Measurements from ENCODE around the gene PLEKHA6. TPM values are rescaled to one million over a fixed set of nuclear protein-coding genes. Genes with fewer than 3 reads are reported as not detected.
A peak's percentile ranks its signal among the peaks of the same experiment; 100 is the strongest.

Gene PLEKHA6
- total RNA-seq, 1 donor from 2014 or later, result 4.9 TPM

DNA sequence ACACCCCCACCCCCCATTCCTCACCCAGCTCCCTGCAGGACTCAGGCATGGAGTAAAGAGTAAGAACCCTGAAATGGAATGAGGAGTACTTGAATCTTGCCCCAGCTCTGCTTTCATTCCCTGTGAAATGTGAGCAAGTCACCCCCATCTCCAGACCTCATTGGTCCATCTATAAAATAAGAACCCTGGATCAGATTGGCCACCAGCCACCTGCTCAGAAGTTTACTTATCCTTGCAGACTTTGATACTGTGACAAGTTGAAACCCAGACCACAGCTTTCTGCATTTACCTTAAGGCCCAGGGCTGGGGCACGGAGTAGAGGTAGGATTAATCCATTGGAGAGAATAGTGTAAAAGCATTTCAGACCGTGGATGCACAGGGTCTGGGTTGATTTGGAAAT is 165.6 kb downstream of the PLEKHA6 start:
- H3K27me3 ChIP-seq, result no peaks in the 10 kb centered on the region
- TF ChIP-seq, protein P1, sequence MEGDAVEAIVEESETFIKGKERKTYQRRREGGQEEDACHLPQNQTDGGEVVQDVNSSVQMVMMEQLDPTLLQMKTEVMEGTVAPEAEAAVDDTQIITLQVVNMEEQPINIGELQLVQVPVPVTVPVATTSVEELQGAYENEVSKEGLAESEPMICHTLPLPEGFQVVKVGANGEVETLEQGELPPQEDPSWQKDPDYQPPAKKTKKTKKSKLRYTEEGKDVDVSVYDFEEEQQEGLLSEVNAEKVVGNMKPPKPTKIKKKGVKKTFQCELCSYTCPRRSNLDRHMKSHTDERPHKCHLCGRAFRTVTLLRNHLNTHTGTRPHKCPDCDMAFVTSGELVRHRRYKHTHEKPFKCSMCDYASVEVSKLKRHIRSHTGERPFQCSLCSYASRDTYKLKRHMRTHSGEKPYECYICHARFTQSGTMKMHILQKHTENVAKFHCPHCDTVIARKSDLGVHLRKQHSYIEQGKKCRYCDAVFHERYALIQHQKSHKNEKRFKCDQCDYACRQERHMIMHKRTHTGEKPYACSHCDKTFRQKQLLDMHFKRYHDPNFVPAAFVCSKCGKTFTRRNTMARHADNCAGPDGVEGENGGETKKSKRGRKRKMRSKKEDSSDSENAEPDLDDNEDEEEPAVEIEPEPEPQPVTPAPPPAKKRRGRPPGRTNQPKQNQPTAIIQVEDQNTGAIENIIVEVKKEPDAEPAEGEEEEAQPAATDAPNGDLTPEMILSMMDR (IDR thresholded peaks at IDR 0.05), result no peak
- H3K4me3 ChIP-seq, result no peak overlapping the region
- H3K36me3 ChIP-seq, result no peaks in the 10 kb centered on the region
- no peak for DNase-seq (ENCODE audit: low spot score in 2 of 2)
- intact Hi-C loops (cut with DNase I), result no loop called here
- H3K27ac ChIP-seq, result no peak overlapping the region
- no peaks in the 10 kb centered on the region for H3K9me3 ChIP-seq
- H3K4me1 ChIP-seq, result no peaks in the 10 kb centered on the region

DNA sequence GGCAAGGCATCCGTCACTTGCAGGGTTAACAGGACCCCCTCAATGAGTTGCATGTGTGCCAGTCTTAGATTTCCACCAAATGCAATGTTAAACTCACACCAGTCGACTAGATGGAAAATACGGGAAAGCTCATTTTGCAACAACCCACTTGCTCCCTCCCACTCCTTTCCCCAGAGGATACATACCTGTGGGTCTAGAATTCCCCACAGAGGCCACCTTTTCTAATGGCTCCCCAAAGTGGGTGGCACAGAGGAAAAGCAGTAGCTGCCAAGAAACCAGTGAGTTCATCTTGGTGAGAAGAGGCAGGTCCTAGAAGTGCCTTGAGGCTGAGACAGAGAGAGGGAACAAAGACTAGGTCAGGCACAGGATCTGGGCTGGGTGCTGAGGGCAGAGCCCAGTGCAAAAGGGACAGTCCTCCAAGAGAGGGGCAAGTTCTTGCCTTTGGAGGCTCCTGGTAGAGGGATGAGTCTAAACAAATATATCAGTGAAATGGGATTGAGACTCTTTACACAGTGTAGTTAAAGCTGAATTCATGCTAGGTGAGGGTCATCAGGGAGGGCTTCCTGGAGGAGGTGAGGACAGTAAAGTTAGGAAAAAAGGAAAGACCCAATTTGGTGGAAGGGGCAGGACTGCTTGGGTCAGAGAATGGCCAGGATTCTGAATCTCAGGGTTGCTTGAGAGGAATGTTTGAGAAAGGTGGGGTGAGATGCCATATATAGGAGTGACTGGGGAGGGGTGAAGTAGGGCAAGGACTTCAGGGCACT is 167.0 kb downstream of the PLEKHA6 start:
- Histone ChIP-seq H3K36me3 (no peaks in the 10 kb centered on the region), H3K4me1 (no peaks in the 10 kb centered on the region), H3K27ac (no peak overlapping the region), H3K4me3 (no peak overlapping the region), H3K27me3 (no peaks in the 10 kb centered on the region), H3K9me3 (no peaks in the 10 kb centered on the region)
- intact Hi-C loops (cut with DNase I), result no loop called here
- TF ChIP-seq, protein P1 (IDR thresholded peaks at IDR 0.05), result no peak
- no peak for DNase-seq (ENCODE audit: low spot score in 2 of 2)

- H3K27me3 ChIP-seq, result no peaks in the 10 kb centered on the region
- DNase-seq (ENCODE audit: low spot score in 2 of 2), result no peak
- H3K36me3 ChIP-seq, result no peaks in the 10 kb centered on the region
- no peaks in the 10 kb centered on the region for H3K9me3 ChIP-seq
- TF ChIP-seq, protein P1 (IDR thresholded peaks at IDR 0.05), result no peak
- H3K4me3 ChIP-seq, result no peak overlapping the region
- H3K27ac ChIP-seq, result no peak overlapping the region
- H3K4me1 ChIP-seq, result no peaks in the 10 kb centered on the region
- intact Hi-C loops (cut with DNase I), result no loop called here
Measured at GRCh38 chr1:204192046-204192445, 167.7 kb downstream of the PLEKHA6 start.

DNA sequence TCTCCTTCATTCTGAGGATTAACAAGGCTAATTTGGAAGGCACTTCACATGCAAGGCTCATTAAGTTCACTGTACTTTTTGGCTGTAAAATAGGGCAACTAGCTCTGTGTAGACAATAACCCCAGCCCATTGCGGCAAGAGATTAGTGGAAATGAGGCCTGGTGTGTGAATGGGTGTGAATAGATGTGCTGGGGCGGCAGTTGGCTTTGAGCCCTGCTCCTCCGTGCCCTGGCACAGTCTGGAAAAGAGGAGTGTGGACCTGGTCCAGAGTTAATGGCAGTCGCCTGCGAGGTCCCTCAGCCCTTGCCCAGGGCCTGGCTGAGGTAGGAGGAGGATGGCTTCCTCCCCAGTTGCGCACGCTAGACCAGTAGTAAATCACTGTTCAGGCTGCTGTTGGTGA is 168.3 kb downstream of the PLEKHA6 start:
- DNase-seq (ENCODE audit: low spot score in 2 of 2), result no peak
- Histone ChIP-seq H3K4me3 (no peak overlapping the region), H3K27ac (no peak overlapping the region), H3K9me3 (no peaks in the 10 kb centered on the region), H3K4me1 (no peaks in the 10 kb centered on the region), H3K27me3 (no peaks in the 10 kb centered on the region), H3K36me3 (no peaks in the 10 kb centered on the region)
- TF ChIP-seq, protein P1 (IDR thresholded peaks at IDR 0.05), result no peak
- intact Hi-C loops (cut with DNase I), result no loop called here

DNA sequence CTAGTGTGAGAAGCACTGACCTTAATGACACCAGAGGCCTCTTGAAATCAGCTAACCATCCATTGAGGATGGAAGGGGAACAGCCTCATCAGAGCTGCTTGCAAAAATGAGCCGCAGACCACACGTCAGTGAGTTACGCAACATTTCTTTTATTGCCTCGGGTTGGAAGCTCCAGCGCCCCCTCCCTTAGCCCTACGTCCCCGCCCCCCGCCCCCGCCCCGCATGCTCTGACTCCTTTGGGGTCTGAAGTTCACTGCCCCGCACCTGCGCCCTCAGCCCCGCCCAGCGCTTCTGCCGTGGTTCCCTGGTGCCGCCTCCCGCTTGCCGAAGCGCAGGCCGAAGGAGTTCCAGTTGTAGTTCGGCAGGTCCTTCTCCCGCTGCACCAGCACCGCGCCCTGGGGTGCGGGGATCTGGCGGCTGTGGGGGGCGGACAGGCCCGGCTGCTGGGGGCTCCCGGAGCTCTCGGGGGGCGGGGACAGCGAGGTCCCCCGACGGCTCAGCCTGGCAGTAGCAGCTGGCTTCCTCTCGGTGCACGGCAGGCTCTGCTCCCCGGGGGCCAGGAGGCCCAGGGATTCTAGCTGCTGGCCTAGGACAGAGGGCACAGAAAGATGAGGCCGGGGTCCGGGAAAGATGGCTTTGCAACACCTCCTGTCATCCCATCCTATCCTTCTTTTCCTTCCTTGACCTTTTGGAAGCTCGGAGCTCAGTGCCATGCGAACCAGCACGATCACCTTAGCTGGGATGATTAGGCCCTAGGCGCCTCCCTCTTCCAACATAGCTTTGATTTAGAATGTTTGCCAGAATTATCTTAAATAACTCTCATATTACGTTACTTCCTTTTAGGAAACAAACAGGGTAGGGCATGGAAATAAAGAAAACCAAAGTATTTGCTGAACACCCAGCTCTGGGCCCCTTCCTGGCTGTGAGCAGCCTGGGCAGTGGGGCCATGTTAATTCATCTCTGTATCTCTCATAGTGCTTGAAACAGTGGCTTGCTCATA is 169.2 kb downstream of the PLEKHA6 start:
- no peak overlapping the region for H3K27ac ChIP-seq
- no peaks in the 10 kb centered on the region for H3K4me1 ChIP-seq
- no peaks in the 10 kb centered on the region for H3K27me3 ChIP-seq
- intact Hi-C loops (cut with DNase I), result no loop called here
- no peak for DNase-seq (ENCODE audit: low spot score in 2 of 2)
- H3K36me3 ChIP-seq, result no peaks in the 10 kb centered on the region
- H3K9me3 ChIP-seq, result no peaks in the 10 kb centered on the region
- H3K4me3 ChIP-seq, result peak overlapping the region; percentile 10 to 44
- TF ChIP-seq, protein P1 (IDR thresholded peaks at IDR 0.05), result no peak

All from ascending aorta (tissue), 2 donors.